ENCODE measurements around the gene RIPPLY2. TPM values are rescaled to one million over a fixed set of nuclear protein-coding genes. Genes with fewer than 3 reads are reported as not detected.
"Not testable (repeated sequence)": the region's sequence is repeated elsewhere in the genome, so short reads cannot be mapped to it uniquely, and the experiment has no call there.

Gene RIPPLY2
- polyA plus RNA-seq, 3 donors = 0.10 TPM; not detected in 2

- DNase-seq (ENCODE audit: low read depth in 3 of 3, low spot score in 2 of 3) = no peak
Observed at GRCh38 chr6:83893024-83893423, 39.9 kb downstream of the RIPPLY2 start.

- not testable (repeated sequence) for DNase-seq (ENCODE audit: low read depth in 3 of 3, low spot score in 2 of 3)
Observed at GRCh38 chr6:83897094-83897493, 43.9 kb downstream of the RIPPLY2 start.

DNA sequence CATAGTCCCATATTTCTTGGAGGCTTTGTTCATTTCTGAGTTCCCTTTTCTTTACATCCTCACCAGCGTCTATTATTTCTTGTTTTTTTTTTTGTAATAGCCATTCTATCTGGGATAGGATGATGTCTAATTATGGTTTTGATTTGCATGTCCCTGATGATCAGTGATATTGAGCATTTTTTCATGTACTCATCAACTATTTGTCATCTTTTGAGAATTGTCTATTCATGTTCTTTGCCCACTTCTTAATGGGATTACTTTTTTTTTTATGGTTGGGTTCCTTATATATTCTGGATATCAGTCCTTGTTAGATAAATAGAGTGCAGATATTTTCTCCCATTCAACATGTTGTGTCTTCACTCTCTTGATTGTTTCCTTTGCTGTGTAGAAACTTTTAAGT lies 48.5 kb downstream of the RIPPLY2 start:
- no peak for DNase-seq (ENCODE audit: low read depth in 3 of 3, low spot score in 2 of 3)

DNA sequence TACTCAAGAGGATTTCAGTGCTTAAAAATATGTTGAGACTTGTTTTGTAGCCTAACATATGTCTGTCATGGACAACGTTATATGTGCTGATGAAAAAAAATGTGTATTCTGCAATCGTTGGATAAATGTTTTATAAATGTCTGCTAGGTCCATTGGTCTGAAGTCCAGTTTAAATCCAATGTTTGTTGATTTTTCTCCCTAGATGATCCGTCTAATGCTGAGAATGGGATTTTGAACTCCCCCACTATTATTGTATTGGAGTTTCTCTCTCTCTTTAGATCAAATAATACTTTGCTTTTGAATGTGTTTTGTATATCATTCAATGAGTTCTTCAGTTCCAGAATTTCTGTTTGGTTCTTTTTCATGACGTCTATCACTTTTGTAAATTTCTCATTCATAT lies 51.2 kb downstream of the RIPPLY2 start:
- no peak for DNase-seq (ENCODE audit: low read depth in 3 of 3, low spot score in 2 of 3)

DNA sequence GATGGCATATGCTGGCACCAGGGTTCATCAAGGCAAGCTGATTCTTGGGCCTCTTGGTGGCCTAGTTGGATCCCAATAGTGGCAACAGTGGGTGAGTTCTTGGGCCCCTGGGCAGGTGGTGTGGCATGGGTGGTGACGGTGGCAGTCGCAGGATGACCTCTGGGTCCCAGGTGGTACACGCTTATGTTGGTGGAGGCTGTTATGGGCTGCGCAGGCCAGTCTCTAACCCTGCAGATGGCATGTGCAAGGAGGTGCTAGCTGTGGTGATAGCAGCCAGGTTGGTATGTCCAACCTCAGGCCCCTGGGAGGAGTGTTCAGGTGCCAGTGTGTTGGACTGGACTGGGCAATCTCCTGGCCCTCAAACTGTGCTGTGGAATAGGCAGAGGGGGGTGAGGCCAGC lies 52.5 kb downstream of the RIPPLY2 start:
- DNase-seq (ENCODE audit: low read depth in 3 of 3, low spot score in 2 of 3) = no peak

Other genes with a start within 250 kb of the RIPPLY2 start
- gene SNAP91, start 144.3 kb upstream of the RIPPLY2 start, polyA plus RNA-seq (ENCODE audit: insufficient read length in 3 of 3) = under 1 TPM; 0.54 to 0.75 (median 0.57) TPM
- 10 to 100 TPM in 2 of 3 donors, 1 to 10 TPM in 1; 9.6 to 12.2 (median 10.2) TPM for gene CYB5R4, start 6.3 kb downstream of the RIPPLY2 start, polyA plus RNA-seq (ENCODE audit: insufficient read length in 3 of 3)
- 1 to 10 TPM; 2.6 to 3.5 (median 3.4) TPM for gene MRAP2, start 180.4 kb downstream of the RIPPLY2 start, polyA plus RNA-seq (ENCODE audit: insufficient read length in 3 of 3)